SK-N-SH (cell line): ENCODE data around the gene SELENOM. TPM values are rescaled to one million over a fixed set of nuclear protein-coding genes. Genes with fewer than 3 reads are reported as not detected.

Source experiments
- CTCF ChIA-PET: fragments of 300-600, 350-600 bp; formaldehyde crosslinking; extraction: SDS; loops from one replicate; lab custom pipeline; 2021; lab: Yijun Ruan, JAX
- POLR2A ChIA-PET: fragments of 350-600 bp; sonication (Branson Sonifier 250); formaldehyde crosslinking; extraction: SDS; loops from one replicate; lab custom pipeline; 2020; ENCODE audit warnings: antibody characterized with exemption, inconsistent platforms; lab: Yijun Ruan, JAX
- DNase-seq: peaks from one replicate; pipeline ENCODE4 v3.0.0; 2012
- H2AFZ ChIP-seq: fragments of 200-600 bp; sonication (generic); 2 replicates; pipeline ENCODE4 v1.8.1; 2016; ENCODE audit warnings: antibody characterized with exemption, mild to moderate bottlenecking, low read depth
- H3F3A ChIP-seq: fragments of 200-600 bp; sonication (generic); replicated peaks from 2 replicates; pipeline ENCODE3; 2016; ENCODE audit warnings: antibody characterized with exemption, mild to moderate bottlenecking; ENCODE audit not compliant: insufficient read depth
- H3K27ac ChIP-seq, 2 experiments: fragments of 200-500 bp in 1 of 2; fragments of 200-600 bp in 1 of 2; sonication (Bioruptor generic) in 1 of 2; sonication (generic), shearing (Covaris generic) in 1 of 2; 2 replicates each; pipeline versions ENCODE4 v1.5.1 to v1.6.1; 2014 to 2016; ENCODE audit warnings: low read depth in 2 of 2, inconsistent platforms in 1 of 2, low read length in 1 of 2, mild to moderate bottlenecking in 1 of 2, mixed read lengths in 1 of 2
- H3K27me3 ChIP-seq: fragments of 200-600 bp; sonication (generic), shearing (Covaris generic); 2 replicates; pipeline ENCODE4 v1.6.1; 2016; ENCODE audit warnings: mixed run types; ENCODE audit not compliant: insufficient read depth
- H3K36me3 ChIP-seq, 2 experiments: fragments of 200-500 bp in 1 of 2; fragments of 200-600 bp in 1 of 2; sonication (Bioruptor generic) in 1 of 2; sonication (generic) in 1 of 2; replicated peaks in 1 of 2; 2 replicates each; pipeline versions ENCODE3 to v1.5.1; 2014 to 2016; ENCODE audit warnings: low read length in 1 of 2, mild to moderate bottlenecking in 1 of 2; ENCODE audit not compliant: insufficient read depth in 2 of 2, control insufficient read depth in 1 of 2
- H3K4me1 ChIP-seq, 2 experiments: fragments of 200-500 bp in 1 of 2; fragments of 200-600 bp in 1 of 2; sonication (Bioruptor generic) in 1 of 2; sonication (generic), shearing (Covaris generic) in 1 of 2; 2 replicates each; pipeline versions ENCODE4 v1.5.1 to v1.6.1; 2014 to 2016; ENCODE audit warnings: low read depth in 1 of 2, low read length in 1 of 2, mixed run types in 1 of 2; ENCODE audit not compliant: insufficient read depth in 2 of 2, control insufficient read depth in 1 of 2
- H3K4me2 ChIP-seq: fragments of 200-600 bp; sonication (generic), shearing (Covaris generic); 2 replicates; pipeline ENCODE4 v1.6.1; 2017; ENCODE audit warnings: mixed run types
- H3K4me3 ChIP-seq, 2 experiments: fragments of 200-500 bp in 1 of 2; fragments of 200-600 bp in 1 of 2; sonication (Bioruptor generic) in 1 of 2; sonication (generic), shearing (Covaris generic) in 1 of 2; 2 replicates each; pipeline versions ENCODE4 v1.5.1 to v1.8.1; 2014 to 2016; ENCODE audit warnings: low read depth in 2 of 2, inconsistent platforms in 1 of 2, low read length in 1 of 2, mild to moderate bottlenecking in 1 of 2, mixed read lengths in 1 of 2, moderate library complexity in 1 of 2
- H3K79me2 ChIP-seq: fragments of 200-600 bp; sonication (generic); 2 replicates; pipeline ENCODE4 v1.8.1; 2017; ENCODE audit warnings: mild to moderate bottlenecking; ENCODE audit not compliant: insufficient read depth
- H3K9ac ChIP-seq: fragments of 200-600 bp; sonication (generic); 2 replicates; pipeline ENCODE4 v1.6.1; 2017; ENCODE audit warnings: mixed run types
- H3K9me2 ChIP-seq: fragments of 200-600 bp; sonication (generic); 2 replicates; pipeline ENCODE4 v1.6.1; 2017; ENCODE audit warnings: mixed run types
- H3K9me3 ChIP-seq: fragments of 200-600 bp; sonication (generic); 2 replicates; pipeline ENCODE4 v1.6.1; 2017; ENCODE audit warnings: mixed run types, mild to moderate bottlenecking, moderate library complexity
- H4K20me1 ChIP-seq: fragments of 200-600 bp; sonication (generic); 2 replicates; pipeline ENCODE4 v1.6.1; 2017; ENCODE audit warnings: mild to moderate bottlenecking, mixed run types; ENCODE audit not compliant: insufficient read depth
- EZH2phosphoT487 ChIP-seq: fragments of 200-600 bp; sonication (generic); IDR thresholded peaks from 2 replicates; pipeline ENCODE4 v1.6.1; 2017; ENCODE audit warnings: low read depth, mixed run types, mild to moderate bottlenecking, antibody characterized with exemption, moderate library complexity, borderline replicate concordance
- TEAD4 ChIP-seq: IDR thresholded peaks from 2 replicates; pipeline ENCODE4 v1.4.0; 2012; ENCODE audit warnings: mild to moderate bottlenecking, borderline replicate concordance; ENCODE audit not compliant: insufficient read depth
- ZBTB33 ChIP-seq: IDR thresholded peaks from 2 replicates; pipeline ENCODE4 v1.4.0; 2012; ENCODE audit warnings: low read depth, borderline replicate concordance
- WGBS: methylation state at CpG from one replicate; pipeline ENCODE4 v1.1.6; 2017; ENCODE audit warnings: low lambda C conversion rate; 5-methylcytosine and 5-hydroxymethylcytosine counted together
- polyA plus RNA-seq, 3 experiments: library from polyadenylated mRNA; depleted of rRNA; stranded (reverse); fragments of >200 nt; gene quantifications; 2 replicates each; pipeline ENCODE4 v1.2.3, GENCODE V29; 2012

SELENOM gene
- polyA plus RNA-seq, 1 of the 3 experiments (the other 2 are of a cell fraction): 117 TPM

GRCh38 chr22:31055117-31055634 lies 52.2 kb downstream of the SELENOM start:
- Histone ChIP-seq H3K79me2 (no peaks in the 10 kb centered on the region), H2AFZ (peak overlapping the region; percentile 98), H3K27ac (peak overlapping the region in 1 of 2 experiments; percentile 53; a peak in 2 of 4 replicates), H3K4me1 (peaks cover 5 to 9% of the 10 kb centered on the region in 2 experiments; a peak in 2 of 4 replicates), H3K27me3 (no peaks in the 10 kb centered on the region)
- WGBS: 70% methylated on average over 5 of the region's 5 CpGs
- CTCF ChIA-PET: interaction anchor here (1.5 kb wide), 1 partner anchor 30 kb away, joined by 5 read pairs; no protein-coding TSS in a partner anchor
- TF ChIP-seq EZH2phosphoT487 (no peak), TEAD4 (0 out of 2 replicates have a peak, but pooled peaks have one; percentile 26), ZBTB33 (no peak)
- TF ChIP-seq, all 33 proteins: peak for 1
- H4K20me1 ChIP-seq: no peaks in the 10 kb centered on the region
- no peaks in the 10 kb centered on the region for H3K36me3 ChIP-seq
- H3K9ac ChIP-seq: peak overlapping the region; percentile 16; the same call in 1 of the 2 replicates
- H3K9me3 ChIP-seq: no peaks in the 10 kb centered on the region
- H3K4me2 ChIP-seq: peak overlapping the region; percentile 45; the same call in 1 of the 2 replicates
- POLR2A ChIA-PET: interaction anchor here (0.8 kb wide), 1 partner anchor 86 kb away, joined by 4 read pairs; the partner anchor contains the start of genes MORC2 and TUG1
- H3K9me2 ChIP-seq: no peaks in the 10 kb centered on the region
- H3K4me3 ChIP-seq: no peak overlapping the region
- peaks cover 6% of the 10 kb centered on the region for H3F3A ChIP-seq
- DNase-seq: no peak

Other genes with a start within 250 kb of the SELENOM start
- gene MORC2, start 138.8 kb downstream of the SELENOM start, polyA plus RNA-seq (2012; rRNA removed): 7.3 and 8.3 TPM in 2 replicates
- gene TUG1, start 138.3 kb downstream of the SELENOM start, polyA plus RNA-seq (2012; rRNA removed): 46.8 and 63.2 TPM in 2 replicates
- gene SMTN, start 26.2 kb downstream of the SELENOM start, polyA plus RNA-seq (2012; rRNA removed): 12.5 and 30.4 TPM in 2 replicates
- 3.2 TPM in 2 replicates for gene INPP5J, start 15.4 kb upstream of the SELENOM start, polyA plus RNA-seq (2012; rRNA removed)
- not detected in 2 replicates for gene PLA2G3, start 32.9 kb upstream of the SELENOM start, polyA plus RNA-seq (2012; rRNA removed)
- gene RNF185, start 52.6 kb upstream of the SELENOM start, polyA plus RNA-seq (2012; rRNA removed): 21.7 and 32.1 TPM in 2 replicates
- gene LIMK2, start 104.7 kb upstream of the SELENOM start, polyA plus RNA-seq (2012; rRNA removed): 9.8 and 10.7 TPM in 2 replicates
- 8.6 and 11.3 TPM in 2 replicates for gene PIK3IP1, start 184.9 kb upstream of the SELENOM start, polyA plus RNA-seq (2012; rRNA removed)
- gene PATZ1, start 238.8 kb upstream of the SELENOM start, polyA plus RNA-seq (2012; rRNA removed): 19.1 and 21.8 TPM in 2 replicates